Activated naive CD8-positive, alpha-beta T cell treated with anti-CD3 and anti-CD28 coated beads, Interleukin-2, amount 10 ng/mL, durations not matched to agents 7 days and 5 days (primary cell): ENCODE measurements around the gene RAB35. TPM values are rescaled to one million over a fixed set of nuclear protein-coding genes. Genes with fewer than 3 reads are reported as not detected.

ENCODE experiments used
- ATAC-seq: fragments of 150-1000 bp; cut with Tn5 transposase; one replicate; pipeline ENCODE4 v1.10.0; 2021; ENCODE audit warnings: low read depth, moderate library complexity
- POLR2A ChIA-PET: fragments of 350-600 bp; sonication (Branson Sonifier 250); formaldehyde crosslinking; loops from one replicate; lab custom pipeline; 2021; ENCODE audit warnings: antibody characterized with exemption; lab: Charles Lee
- DNase-seq: peaks from one replicate; pipeline ENCODE4 v3.0.0; 2021
- H3K27ac Mint-ChIP-seq: one replicate; pipeline ENCODE4 v1.8.0; 2022; ENCODE audit warnings: mild to moderate bottlenecking, mixed read lengths
- H3K27me3 Mint-ChIP-seq: one replicate; pipeline ENCODE4 v1.8.0; 2022; ENCODE audit warnings: mild to moderate bottlenecking, moderate library complexity, mixed read lengths
- H3K36me3 Mint-ChIP-seq: one replicate; pipeline ENCODE4 v1.8.0; 2021; ENCODE audit warnings: mild to moderate bottlenecking, mixed read lengths
- H3K4me1 Mint-ChIP-seq: one replicate; pipeline ENCODE4 v1.8.0; 2021; ENCODE audit warnings: mixed read lengths
- H3K4me3 Mint-ChIP-seq: one replicate; pipeline ENCODE4 v1.8.0; 2022; ENCODE audit warnings: mild to moderate bottlenecking, moderate library complexity, mixed read lengths
- H3K9me3 Mint-ChIP-seq: one replicate; pipeline ENCODE4 v1.8.0; 2021; ENCODE audit warnings: mixed read lengths
- total RNA-seq, 2 experiments: library from RNA; stranded (reverse); gene quantifications; one replicate each; pipeline ENCODE4 v1.2.3, GENCODE V29; 2021

RAB35 gene
- total RNA-seq = 10 to 100 TPM; 57.1 to 60.2 TPM

- no peak for ATAC-seq
- H3K36me3 Mint-ChIP-seq = peaks cover 32% of the 10 kb centered on the region
Measured at GRCh38 chr12:120116441-120116791, at the start of gene RAB35. TSS of gene RAB35 (minus strand) at chr12:120116753. CDS start at chr12:120116650, 103 bp downstream.

GRCh38 chr12:120164293-120164692 lies 47.7 kb upstream of the RAB35 start:
- no peaks in the 10 kb centered on the region for H3K4me1 Mint-ChIP-seq
- POLR2A ChIA-PET = no interaction called here
- no peak for DNase-seq
- H3K9me3 Mint-ChIP-seq = no peaks in the 10 kb centered on the region
- ATAC-seq = no peak
- no peak overlapping the region for H3K4me3 Mint-ChIP-seq
- no peaks in the 10 kb centered on the region for H3K27me3 Mint-ChIP-seq
- H3K27ac Mint-ChIP-seq = no peak overlapping the region
- H3K36me3 Mint-ChIP-seq = peaks cover 5% of the 10 kb centered on the region

More at GRCh38 chr12:120116441-120116791, at the start of gene RAB35:
- POLR2A ChIA-PET = interaction anchor here (0.7 to 3.7 kb wide), 14 partner anchors 14 to 448 kb away, joined by 3 to 41 read pairs (median 6); partner anchors contain the start of genes BICDL1, GCN1, RNU4-1 and RNU4-2
- no peaks in the 10 kb centered on the region for H3K27me3 Mint-ChIP-seq
- H3K4me3 Mint-ChIP-seq = peak within 1 kb of the TSS; percentile 96
- DNase-seq = no peak
- H3K4me1 Mint-ChIP-seq = peaks cover 58% of the 10 kb centered on the region
- no peaks in the 10 kb centered on the region for H3K9me3 Mint-ChIP-seq
- H3K27ac Mint-ChIP-seq = peak within 1 kb of the TSS; percentile 89

- no peak for ATAC-seq
- Mint-ChIP-seq H3K4me3 (no peak overlapping the region), H3K4me1 (no peaks in the 10 kb centered on the region), H3K27ac (no peak overlapping the region), H3K9me3 (no peaks in the 10 kb centered on the region), H3K36me3 (peaks cover 10% of the 10 kb centered on the region), H3K27me3 (no peaks in the 10 kb centered on the region)
- DNase-seq = no peak
- POLR2A ChIA-PET = interaction anchor here (0.6 kb wide), 1 partner anchor 38 kb away, joined by 3 read pairs; the partner anchor contains the start of gene RPLP0
Measured at GRCh38 chr12:120162763-120163162, 46.2 kb upstream of the RAB35 start.

GRCh38 chr12:120161852-120162251 lies 45.3 kb upstream of the RAB35 start:
- DNase-seq = no peak
- ATAC-seq = no peak
- Mint-ChIP-seq H3K27ac (no peak overlapping the region), H3K36me3 (peaks cover 13% of the 10 kb centered on the region), H3K27me3 (no peaks in the 10 kb centered on the region), H3K9me3 (no peaks in the 10 kb centered on the region), H3K4me1 (peaks cover 5% of the 10 kb centered on the region), H3K4me3 (no peak overlapping the region)
- POLR2A ChIA-PET = interaction anchor here (1.0 kb wide), 1 partner anchor 9 kb away, joined by 3 read pairs; no protein-coding TSS in a partner anchor

- Mint-ChIP-seq H3K27me3 (no peaks in the 10 kb centered on the region), H3K27ac (no peak overlapping the region), H3K4me3 (no peak overlapping the region), H3K36me3 (peaks cover 19% of the 10 kb centered on the region), H3K9me3 (no peaks in the 10 kb centered on the region), H3K4me1 (peaks cover 5% of the 10 kb centered on the region)
- ATAC-seq = no peak
- DNase-seq = no peak
- POLR2A ChIA-PET = interaction anchor here (0.8 kb wide), 1 partner anchor 41 kb away, joined by 3 read pairs; the partner anchor contains the start of gene RPLP0
Measured at GRCh38 chr12:120159509-120160237, 43.1 kb upstream of the RAB35 start.

- POLR2A ChIA-PET = no interaction called here
- Mint-ChIP-seq H3K27ac (no peak overlapping the region), H3K27me3 (no peaks in the 10 kb centered on the region), H3K9me3 (no peaks in the 10 kb centered on the region), H3K36me3 (peaks cover 19% of the 10 kb centered on the region), H3K4me1 (peaks cover 5% of the 10 kb centered on the region), H3K4me3 (no peak overlapping the region)
- ATAC-seq (no peak), DNase-seq (no peak)
Measured at GRCh38 chr12:120158351-120158750, 41.8 kb upstream of the RAB35 start.

- Mint-ChIP-seq H3K27me3 (no peaks in the 10 kb centered on the region), H3K36me3 (peaks cover 19% of the 10 kb centered on the region), H3K9me3 (no peaks in the 10 kb centered on the region), H3K4me3 (no peak overlapping the region), H3K4me1 (peaks cover 5% of the 10 kb centered on the region), H3K27ac (no peak overlapping the region)
- POLR2A ChIA-PET = no interaction called here
- ATAC-seq (no peak), DNase-seq (no peak)
Measured at GRCh38 chr12:120157678-120158077, 41.1 kb upstream of the RAB35 start.

GRCh38 chr12:120156315-120157259 lies 40.0 kb upstream of the RAB35 start:
- ATAC-seq (no peak), DNase-seq (no peak)
- Mint-ChIP-seq H3K4me1 (peaks cover 5% of the 10 kb centered on the region), H3K27me3 (no peaks in the 10 kb centered on the region), H3K4me3 (no peak overlapping the region), H3K9me3 (no peaks in the 10 kb centered on the region), H3K27ac (no peak overlapping the region), H3K36me3 (peaks cover 15% of the 10 kb centered on the region)
- POLR2A ChIA-PET = no interaction called here

- no peak for ATAC-seq
- no peaks in the 10 kb centered on the region for H3K27me3 Mint-ChIP-seq
- H3K36me3 Mint-ChIP-seq = peaks cover 15% of the 10 kb centered on the region
- no peak overlapping the region for H3K4me3 Mint-ChIP-seq
- DNase-seq = no peak
- H3K4me1 Mint-ChIP-seq = peaks cover 5% of the 10 kb centered on the region
- POLR2A ChIA-PET = no interaction called here
- no peak overlapping the region for H3K27ac Mint-ChIP-seq
- no peaks in the 10 kb centered on the region for H3K9me3 Mint-ChIP-seq
Measured at GRCh38 chr12:120155072-120155471, 38.5 kb upstream of the RAB35 start.

GRCh38 chr12:120150919-120151525 lies 34.5 kb upstream of the RAB35 start:
- POLR2A ChIA-PET = no interaction called here
- no peaks in the 10 kb centered on the region for H3K27me3 Mint-ChIP-seq
- no peaks in the 10 kb centered on the region for H3K4me1 Mint-ChIP-seq
- no peak overlapping the region for H3K27ac Mint-ChIP-seq
- no peak overlapping the region for H3K4me3 Mint-ChIP-seq
- no peak for ATAC-seq
- H3K36me3 Mint-ChIP-seq = peaks cover 3% of the 10 kb centered on the region
- no peak for DNase-seq
- H3K9me3 Mint-ChIP-seq = no peaks in the 10 kb centered on the region

- no peak for ATAC-seq
- H3K27me3 Mint-ChIP-seq = no peaks in the 10 kb centered on the region
- no peaks in the 10 kb centered on the region for H3K4me1 Mint-ChIP-seq
- DNase-seq = no peak
- H3K9me3 Mint-ChIP-seq = no peaks in the 10 kb centered on the region
- no peak overlapping the region for H3K4me3 Mint-ChIP-seq
- no peak overlapping the region for H3K27ac Mint-ChIP-seq
- H3K36me3 Mint-ChIP-seq = peaks cover 6% of the 10 kb centered on the region
- POLR2A ChIA-PET = no interaction called here
Measured at GRCh38 chr12:120148011-120148410, 31.5 kb upstream of the RAB35 start.

GRCh38 chr12:120145164-120145563 lies 28.6 kb upstream of the RAB35 start:
- no peak for ATAC-seq
- POLR2A ChIA-PET = no interaction called here
- no peak for DNase-seq
- Mint-ChIP-seq H3K36me3 (peaks cover 21% of the 10 kb centered on the region), H3K9me3 (no peaks in the 10 kb centered on the region), H3K4me3 (no peak overlapping the region), H3K27ac (no peak overlapping the region), H3K27me3 (no peaks in the 10 kb centered on the region), H3K4me1 (no peaks in the 10 kb centered on the region)

- DNase-seq = no peak
- no peak overlapping the region for H3K27ac Mint-ChIP-seq
- H3K36me3 Mint-ChIP-seq = peaks cover 30% of the 10 kb centered on the region
- H3K4me1 Mint-ChIP-seq = no peaks in the 10 kb centered on the region
- POLR2A ChIA-PET = no interaction called here
- no peak overlapping the region for H3K4me3 Mint-ChIP-seq
- no peak for ATAC-seq
- H3K27me3 Mint-ChIP-seq = no peaks in the 10 kb centered on the region
- H3K9me3 Mint-ChIP-seq = no peaks in the 10 kb centered on the region
Measured at GRCh38 chr12:120144215-120144614, 27.7 kb upstream of the RAB35 start.
